ENCODE measurements around the gene C4B.
A peak's percentile ranks its signal among the peaks of the same experiment; 100 is the strongest.
"Not testable (repeated sequence)": the region's sequence is repeated elsewhere in the genome, so short reads cannot be mapped to it uniquely, and the experiment has no call there.

The C4B gene

GRCh38 chr6:32014547-32014946 is at the start of gene C4B:
Gene C4B (plus strand): TSS chr6:32014795. CDS start chr6:32014846, 51 bp downstream.
- not testable (repeated sequence) for DNase-seq (ENCODE audit: low read depth, low spot score)

DNA sequence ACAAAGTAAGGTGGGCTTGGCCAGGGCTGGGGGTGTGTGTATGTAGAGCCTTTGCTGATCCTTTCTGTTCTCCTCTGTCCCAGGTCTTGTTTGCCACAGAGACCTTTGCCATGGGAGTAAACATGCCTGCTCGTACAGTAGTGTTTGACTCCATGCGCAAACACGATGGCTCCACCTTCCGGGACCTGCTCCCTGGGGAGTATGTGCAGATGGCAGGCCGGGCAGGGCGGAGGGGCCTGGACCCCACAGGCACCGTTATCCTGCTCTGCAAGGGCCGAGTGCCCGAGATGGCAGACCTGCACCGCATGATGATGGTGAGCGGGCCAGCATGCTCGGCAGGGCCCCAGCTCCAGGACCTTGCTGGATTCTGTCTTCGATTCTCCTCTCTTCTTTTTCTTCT is 48.9 kb upstream of the C4B start:
- no peak for DNase-seq (ENCODE audit: low read depth, low spot score)

GRCh38 chr6:31966506-31966905 is 48.1 kb upstream of the C4B start:
- DNase-seq (ENCODE audit: low read depth, low spot score) = no peak

- DNase-seq (ENCODE audit: low read depth, low spot score) = no peak
Observed at GRCh38 chr6:31966997-31967925, 47.3 kb upstream of the C4B start.

DNA sequence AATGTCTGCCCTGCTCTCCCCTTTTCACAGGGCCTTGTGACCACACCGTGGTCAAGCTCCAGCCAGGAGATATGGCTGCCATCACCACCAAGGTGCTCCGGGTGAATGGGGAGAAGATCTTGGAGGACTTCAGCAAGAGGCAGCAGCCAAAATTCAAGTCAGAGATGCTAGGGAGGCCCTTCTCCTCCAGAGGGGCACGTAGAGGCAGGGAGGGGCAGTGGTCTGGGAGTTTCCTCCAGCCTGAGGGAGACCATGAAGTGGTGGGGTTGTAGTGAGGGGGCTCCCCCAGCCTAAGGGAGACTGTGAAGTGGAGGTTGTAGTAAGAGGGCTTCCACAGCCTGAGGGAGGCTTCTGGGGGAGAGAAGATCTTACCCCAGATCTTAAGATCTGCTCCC is 46.7 kb upstream of the C4B start:
- DNase-seq (ENCODE audit: low read depth, low spot score) = no peak

DNA sequence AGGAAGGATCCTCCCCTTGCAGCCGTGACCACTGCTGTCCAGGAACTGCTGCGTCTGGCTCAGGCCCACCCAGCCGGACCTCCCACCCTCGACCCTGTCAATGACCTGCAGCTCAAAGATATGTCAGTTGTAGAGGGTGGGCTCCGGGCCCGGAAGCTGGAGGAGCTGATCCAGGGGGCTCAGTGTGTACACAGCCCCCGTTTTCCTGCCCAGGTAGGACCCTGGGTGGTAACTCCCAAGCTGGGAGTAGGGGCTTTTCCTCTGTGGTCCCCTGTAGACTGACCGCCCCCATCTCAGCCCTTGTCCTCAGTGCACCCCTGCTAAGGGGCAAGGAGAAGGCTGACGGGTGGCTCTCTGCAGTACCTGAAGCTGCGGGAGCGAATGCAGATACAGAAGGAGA is 46.3 kb upstream of the C4B start:
- DNase-seq (ENCODE audit: low read depth, low spot score) = no peak

- DNase-seq (ENCODE audit: low read depth, low spot score) = no peak
Observed at GRCh38 chr6:31968791-31969711, 45.5 kb upstream of the C4B start.

DNA sequence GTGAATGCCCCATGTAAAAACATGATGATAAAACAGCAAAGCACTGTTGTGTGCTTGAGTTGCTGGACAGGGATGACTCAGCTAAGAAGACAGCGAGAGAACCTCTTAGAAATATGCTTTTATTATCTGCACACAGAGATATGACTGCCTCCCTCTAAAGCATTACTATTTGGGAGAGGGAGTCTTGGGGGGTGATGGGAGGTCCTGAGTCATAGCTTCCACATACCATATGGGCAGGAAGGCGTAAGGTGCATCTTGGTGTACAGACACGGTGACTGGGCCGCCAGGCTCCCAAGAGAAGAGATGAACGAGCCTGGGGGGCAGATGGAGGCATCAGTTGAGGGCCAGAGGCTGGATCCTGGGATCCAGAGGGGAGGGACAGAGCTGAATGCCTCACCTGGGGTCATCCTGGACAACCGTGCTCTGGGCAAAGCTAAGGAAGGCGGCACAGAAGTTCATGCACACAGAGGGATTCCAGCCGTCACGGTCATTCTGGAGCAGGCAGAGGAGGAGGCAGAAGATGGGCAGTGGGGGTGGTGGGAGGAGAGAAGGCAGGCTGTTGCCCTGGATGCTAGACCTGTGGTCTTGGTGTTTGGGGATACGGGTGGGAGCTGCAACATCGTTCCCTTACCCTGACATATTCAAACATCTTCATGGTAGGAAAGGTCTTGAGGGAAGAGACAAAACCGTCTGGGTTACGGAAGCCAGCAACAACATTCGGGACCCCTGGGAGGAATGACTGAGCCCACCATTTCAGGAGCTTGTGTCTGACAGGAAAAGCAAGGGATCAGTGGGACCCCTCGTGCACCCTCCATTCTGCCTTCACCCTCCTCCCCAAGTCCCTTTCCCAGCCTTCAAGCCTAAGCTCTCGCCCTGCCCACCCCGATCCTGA is 44.6 kb upstream of the C4B start:
- no peak for DNase-seq (ENCODE audit: low read depth, low spot score)

DNA sequence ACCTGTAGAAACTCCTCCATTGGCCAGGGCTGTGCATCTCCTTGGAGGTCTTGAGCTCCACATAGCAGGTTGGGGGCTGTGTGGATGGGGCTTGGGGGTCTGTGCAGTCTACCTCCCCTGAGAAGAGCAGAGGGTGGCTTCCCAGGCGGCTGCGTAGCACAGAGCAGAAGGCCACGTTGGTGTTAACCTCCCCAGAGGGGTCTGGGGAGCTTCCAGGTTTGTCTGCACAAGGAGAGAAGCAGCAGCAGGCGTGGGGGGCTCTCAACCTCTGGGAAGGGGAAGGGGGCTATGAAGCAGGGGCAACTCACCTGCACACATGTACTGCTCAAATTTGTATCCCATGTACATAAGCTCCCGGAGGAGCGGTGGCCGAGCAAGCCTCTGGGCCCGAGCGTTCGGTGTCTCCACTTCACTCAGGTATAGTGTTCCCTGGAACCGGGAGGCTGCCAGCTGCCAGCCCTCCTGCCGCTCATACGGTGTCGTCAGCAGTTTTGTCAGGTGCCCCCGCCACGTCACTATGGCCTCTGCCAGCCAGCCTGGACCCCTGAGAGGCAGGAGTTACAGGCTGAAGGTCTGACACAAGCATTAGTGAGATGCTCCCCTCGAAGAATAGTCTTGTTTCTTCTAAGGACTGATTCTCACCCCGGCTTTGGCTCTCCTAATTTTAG is 43.9 kb upstream of the C4B start:
- no peak for DNase-seq (ENCODE audit: low read depth, low spot score)

- no peak for DNase-seq (ENCODE audit: low read depth, low spot score)
Observed at GRCh38 chr6:31971279-31971992, 43.2 kb upstream of the C4B start.

- DNase-seq (ENCODE audit: low read depth, low spot score) = peak; percentile 93
Observed at GRCh38 chr6:31971993-31972708, 42.4 kb upstream of the C4B start, which contains the start of gene DXO. Gene DXO (minus strand): TSS chr6:31972138. CDS start chr6:31971675, 463 bp downstream.

DNA sequence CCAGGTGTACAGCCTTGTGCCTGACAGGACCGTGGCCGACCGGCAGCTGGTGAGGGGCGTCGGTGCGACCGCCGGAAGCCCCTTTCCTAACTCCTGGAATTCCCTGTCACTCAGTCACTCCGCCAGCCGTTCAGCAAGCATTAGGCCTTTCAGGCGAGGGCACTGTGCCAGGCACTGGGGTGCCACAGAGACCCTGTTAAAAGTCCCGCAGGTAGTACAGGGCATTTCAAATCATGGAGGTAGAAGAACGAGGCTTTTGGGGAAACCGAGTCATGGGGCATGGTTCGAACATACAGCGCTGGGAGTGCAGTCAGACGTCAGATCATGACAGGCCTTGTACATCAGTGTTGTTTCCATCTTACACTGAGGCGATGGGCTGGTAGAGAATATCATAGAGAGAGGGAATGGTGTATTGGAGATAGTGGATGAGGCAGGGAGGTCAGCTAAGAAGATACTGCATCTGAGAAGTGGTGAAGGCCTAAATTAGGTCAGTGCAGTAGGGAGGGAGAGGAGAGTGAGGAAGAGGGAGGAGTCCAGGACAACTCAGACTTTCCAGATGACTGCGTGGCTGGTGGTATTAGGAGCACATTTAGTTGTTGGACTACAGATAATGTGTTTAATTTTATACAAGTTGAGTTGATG is 41.8 kb upstream of the C4B start:
- no peak for DNase-seq (ENCODE audit: low read depth, low spot score)

GRCh38 chr6:31976065-31976464 is 38.5 kb upstream of the C4B start:
- DNase-seq (ENCODE audit: low read depth, low spot score) = not testable (repeated sequence)

DNA sequence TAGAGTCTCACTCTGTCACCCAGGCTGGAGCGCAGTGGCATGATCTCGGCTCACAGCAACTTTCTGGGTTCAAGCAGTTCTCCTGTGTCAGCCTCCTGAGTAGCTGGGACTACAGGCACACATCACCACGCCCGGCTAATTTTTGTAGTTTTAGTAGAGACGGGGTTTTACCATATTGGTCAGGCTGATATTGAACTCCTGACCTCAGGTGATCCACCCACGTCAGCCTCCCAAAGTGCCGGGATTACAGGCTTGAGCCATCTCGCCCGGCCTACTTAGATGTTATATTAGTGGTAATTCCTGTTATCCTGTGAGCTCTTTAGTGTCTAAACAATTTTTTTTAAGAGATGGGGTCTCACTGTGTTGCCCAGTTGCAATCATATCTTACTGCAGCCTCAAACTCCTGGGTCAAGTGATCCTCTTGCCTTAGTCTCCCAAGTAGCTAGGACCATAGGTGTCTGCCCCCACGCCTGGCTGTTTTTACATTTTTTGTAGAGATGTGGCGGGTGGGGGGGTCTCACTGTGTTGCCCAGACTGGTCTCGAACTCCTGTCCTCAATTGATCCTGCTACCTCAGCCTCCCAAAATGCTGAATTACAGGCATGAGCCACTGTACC is 36.7 kb upstream of the C4B start:
- DNase-seq (ENCODE audit: low read depth, low spot score) = no peak

DNA sequence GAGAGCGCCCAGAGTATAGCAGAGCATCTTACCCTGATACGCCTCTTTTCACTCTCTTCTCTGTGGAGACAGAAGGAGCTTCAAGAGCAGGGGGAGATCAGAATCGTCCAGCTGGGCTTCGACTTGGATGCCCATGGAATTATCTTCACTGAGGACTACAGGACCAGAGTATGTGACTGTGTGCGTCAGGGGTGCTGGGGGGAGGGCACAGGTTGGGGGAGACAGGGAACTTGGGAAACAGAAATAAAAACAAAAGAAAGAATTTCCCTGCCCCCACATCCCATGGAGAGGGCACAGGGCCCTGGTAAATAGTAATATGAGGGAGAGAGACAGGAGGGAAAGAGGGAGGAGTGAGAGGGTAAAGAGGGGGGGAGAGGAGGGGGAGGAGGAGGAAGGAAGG is 35.8 kb upstream of the C4B start:
- no peak for DNase-seq (ENCODE audit: low read depth, low spot score)

DNA sequence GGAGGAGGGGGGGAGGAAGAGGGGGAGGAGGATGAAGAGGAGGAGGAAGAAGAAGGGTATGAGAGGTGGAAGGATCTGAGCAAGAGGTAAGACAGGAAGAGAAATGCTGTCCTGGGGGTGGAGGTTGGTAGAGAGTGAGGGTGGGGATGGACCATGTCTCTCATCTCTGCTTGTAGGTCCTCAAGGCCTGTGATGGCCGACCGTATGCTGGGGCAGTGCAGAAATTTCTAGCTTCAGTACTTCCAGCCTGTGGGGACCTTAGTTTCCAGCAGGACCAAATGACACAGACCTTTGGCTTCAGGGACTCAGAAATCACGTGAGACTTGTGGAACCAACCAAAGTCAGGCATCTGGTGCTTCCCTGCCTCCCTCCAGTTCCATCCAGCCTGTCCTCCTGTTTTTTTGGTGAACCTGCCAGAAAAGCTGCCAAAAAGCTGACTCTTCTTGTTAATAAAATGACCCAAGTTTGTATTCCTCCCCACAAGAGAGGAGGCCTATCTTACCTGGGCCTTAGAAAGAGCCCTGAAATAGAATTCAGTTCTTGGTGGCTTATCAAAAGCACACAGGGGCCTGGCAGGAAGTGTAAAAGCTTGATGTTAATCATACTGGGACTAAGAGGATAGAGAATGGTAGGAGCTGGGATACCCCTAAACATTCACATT is 35.2 kb upstream of the C4B start:
- no peak for DNase-seq (ENCODE audit: low read depth, low spot score)

GRCh38 chr6:31980195-31980876 is 34.3 kb upstream of the C4B start:
- DNase-seq (ENCODE audit: low read depth, low spot score) = not testable (repeated sequence)
